Stomach (tissue), 9 donors: ENCODE measurements around the gene INVS. TPM values are rescaled to one million over a fixed set of nuclear protein-coding genes. Genes with fewer than 3 reads are reported as not detected.

ENCODE experiments used
- DNase-seq, 2 donors: peaks; one replicate each; pipeline versions ENCODE4 v3.0.0 to v3.0.0-alpha.2; 2013 to 2019
- H3K27ac ChIP-seq, 5 donors: fragments of 200-600 bp in 4 of 5; sonication (generic) in 4 of 5; one replicate each; pipeline ENCODE4 v1.5.1; 2013 to 2019; ENCODE audit warnings: mild to moderate bottlenecking in 1 of 5, moderate library complexity in 1 of 5
- H3K27me3 ChIP-seq, 3 donors: fragments of 200-600 bp; sonication (generic); one replicate each; pipeline ENCODE4 v1.5.1; 2017 to 2019; ENCODE audit warnings: mixed run types in 1 of 3
- H3K36me3 ChIP-seq, 4 donors: fragments of 200-600 bp; sonication (generic); 1 replicate in 3 of 4; 2 replicates in 1 of 4; pipeline ENCODE4 v1.5.1; 2016 to 2019
- H3K4me1 ChIP-seq, 4 donors: fragments of 200-600 bp; sonication (generic); one replicate each; pipeline ENCODE4 v1.5.1; 2016 to 2019
- H3K4me3 ChIP-seq, 4 donors: fragments of 200-600 bp; sonication (generic) in 3 of 4; one replicate each; pipeline ENCODE4 v1.5.1; 2016 to 2019; ENCODE audit warnings: mild to moderate bottlenecking in 1 of 4
- H3K9me3 ChIP-seq, 4 donors: fragments of 200-600 bp; sonication (generic); one replicate each; pipeline ENCODE4 v1.5.1; 2016 to 2019
- CTCF ChIP-seq, 7 experiments: fragments of 450-650 bp in 4 of 7; fragments of 200-600 bp in 3 of 7; sonication (generic) in 3 of 7; IDR thresholded peaks; one replicate each; pipeline ENCODE4 v1.5.1; 2016 to 2019; ENCODE audit warnings: antibody characterized with exemption in 7 of 7, control low read depth in 2 of 7, mild to moderate bottlenecking in 1 of 7
- EP300 ChIP-seq: sonication (generic); formaldehyde crosslinking; IDR thresholded peaks from one replicate; pipeline ENCODE4 v1.6.1; 2017; ENCODE audit warnings: antibody characterized with exemption
- POLR2A ChIP-seq, 4 donors: fragments of 450-650 bp; IDR thresholded peaks; one replicate each; pipeline ENCODE4 v1.6.1; 2016; ENCODE audit warnings: antibody characterized with exemption in 4 of 4, control low read depth in 2 of 4, mild to moderate bottlenecking in 1 of 4, moderate library complexity in 1 of 4
- POLR2AphosphoS5 ChIP-seq, 3 donors: sonication (generic); formaldehyde crosslinking; IDR thresholded peaks; one replicate each; pipeline ENCODE4 v1.6.1; 2016; ENCODE audit warnings: antibody characterized with exemption in 3 of 3
- WGBS, 5 donors: extraction: QIAGEN DNeasy Blood & Tissue Kit in 3 of 5; methylation state at CpG; one replicate each; pipeline versions ENCODE4 v1.1.5 to v1.1.7; 2013 to 2018; 5-methylcytosine and 5-hydroxymethylcytosine counted together
- intact Hi-C: fragments of 100-400 bp; cut with DNase I; formaldehyde crosslinking; loops from one replicate; pipeline ENCODE4 v1.15.1; 2023; ENCODE audit warnings: low total_unique reads
- polyA plus RNA-seq, 3 donors: library from polyadenylated mRNA; stranded (reverse); fragments of 200-250 nt; gene quantifications; one replicate each; pipeline ENCODE4 v1.2.3, GENCODE V29; 2013
- small RNA-seq, 4 donors: library from RNA; depleted of rRNA; stranded (forward); fragments of <200 nt; gene quantifications; one replicate each; pipeline ENCODE3, GENCODE V24; 2016
- total RNA-seq, 5 donors: library from RNA; depleted of rRNA; stranded (reverse); fragments of >200 nt; gene quantifications; one replicate each; pipeline versions ENCODE4 v1.1.0 to v1.2.3, GENCODE V29; 2014 to 2016
- donor health status: healthy with polysubstance abuse.
- donor health status: Bipolar disorder and iron deficiency.
- donor health status: healthy.

Gene INVS
- total and polyA plus RNA-seq, 8 donors = 3.1 to 54.5 (median 16.7) TPM

GRCh38 chr9:100340224-100340623 is 241.2 kb downstream of the INVS start:
- Histone ChIP-seq H3K4me1 (peaks cover 0 to 6% (median 0%) of the 10 kb centered on the region in 4 donors), H3K9me3 (no peaks in the 10 kb centered on the region), H3K27ac (no peak overlapping the region), H3K27me3 (no peaks in the 10 kb centered on the region), H3K36me3 (peaks cover 3 to 18% (median 17%) of the 10 kb centered on the region in 4 donors), H3K4me3 (no peak overlapping the region)
- no peak for DNase-seq
- intact Hi-C loops = no loop called here
- TF ChIP-seq EP300 = no peak
- no peak for TF ChIP-seq POLR2AphosphoS5 (IDR thresholded peaks at IDR 0.05)
- no peak for TF ChIP-seq POLR2A (IDR thresholded peaks at IDR 0.05)
- no peak for TF ChIP-seq CTCF (IDR thresholded peaks at IDR 0.05)
- 85 to 94% (median 92%) methylated on average over 2 of the region's 2 CpGs for WGBS, 5 donors

- Histone ChIP-seq H3K4me1 (peaks cover 0 to 6% (median 0%) of the 10 kb centered on the region in 4 donors), H3K27me3 (no peaks in the 10 kb centered on the region), H3K4me3 (no peak overlapping the region), H3K36me3 (peaks cover 3 to 34% (median 28%) of the 10 kb centered on the region in 4 donors), H3K9me3 (no peaks in the 10 kb centered on the region), H3K27ac (no peak overlapping the region)
- intact Hi-C loops = no loop called here
- DNase-seq = no peak
- TF ChIP-seq POLR2AphosphoS5 (IDR thresholded peaks at IDR 0.05) (no peak), POLR2A (IDR thresholded peaks at IDR 0.05) (no peak), EP300 (no peak), CTCF (IDR thresholded peaks at IDR 0.05) (no peak)
- 96 to 100% (median 96%) methylated on average over 3 of the region's 3 CpGs for WGBS, 5 donors
Observed at GRCh38 chr9:100341889-100342288, 242.8 kb downstream of the INVS start.

- Histone ChIP-seq H3K4me1 (peaks cover 12 to 29% (median 20%) of the 10 kb centered on the region in 4 donors), H3K27me3 (no peaks in the 10 kb centered on the region), H3K36me3 (peaks cover 0 to 23% (median 16%) of the 10 kb centered on the region in 4 donors), H3K9me3 (no peaks in the 10 kb centered on the region), H3K27ac (peak overlapping the region in 1 of 5 donors; percentile 41), H3K4me3 (no peak overlapping the region)
- 62 to 81% (median 79%) methylated on average over 3 of the region's 3 CpGs for WGBS, 5 donors
- no peak for DNase-seq
- TF ChIP-seq EP300 = no peak
- no peak for TF ChIP-seq CTCF (IDR thresholded peaks at IDR 0.05)
- no peak for TF ChIP-seq POLR2A (IDR thresholded peaks at IDR 0.05)
- TF ChIP-seq POLR2AphosphoS5 (IDR thresholded peaks at IDR 0.05) = peak in 1 of 3 donors; percentile 34
- intact Hi-C loops = no loop called here
Observed at GRCh38 chr9:100346836-100347235, 247.8 kb downstream of the INVS start.

- no peak overlapping the region for H3K4me3 ChIP-seq
- no peak for DNase-seq
- intact Hi-C loops = no loop called here
- peaks cover 0 to 21% (median 13%) of the 10 kb centered on the region in 4 donors for H3K36me3 ChIP-seq
- H3K4me1 ChIP-seq = peaks cover 13 to 39% (median 23%) of the 10 kb centered on the region in 4 donors
- H3K27ac ChIP-seq = no peak overlapping the region
- no peak for TF ChIP-seq EP300
- no peak for TF ChIP-seq CTCF (IDR thresholded peaks at IDR 0.05)
- no peak for TF ChIP-seq POLR2A (IDR thresholded peaks at IDR 0.05)
- no peak for TF ChIP-seq POLR2AphosphoS5 (IDR thresholded peaks at IDR 0.05)
- H3K27me3 ChIP-seq = no peaks in the 10 kb centered on the region
- WGBS, 5 donors = 91 to 100% (median 97%) methylated on average over 1 of the region's 1 CpG
- H3K9me3 ChIP-seq = no peaks in the 10 kb centered on the region
Observed at GRCh38 chr9:100350188-100350587, 251.1 kb downstream of the INVS start.

Small RNA genes within 50 kb of the gene (small RNA-seq; reads per million reads assigned to genes)
- gene RN7SL75P = 0 reads per million in 4 donors

Other genes with a start within 250 kb of the INVS start
- 10 to 100 TPM; 14.2 to 44.8 (median 22.8) TPM for gene STX17, start 192.6 kb upstream of the INVS start, total RNA-seq
- gene STX17, start 192.6 kb upstream of the INVS start, polyA plus RNA-seq = 10 to 100 TPM in 2 of 3 donors, 1 to 10 TPM in 1; 4.6 to 11.5 (median 10.1) TPM
- 10 to 100 TPM in 3 of 5 donors, 1 to 10 TPM in 2; 1.2 to 32.9 (median 10.7) TPM for gene ERP44, start 243 bp upstream of the INVS start, total RNA-seq
- 10 to 100 TPM in 2 of 3 donors, 1 to 10 TPM in 1; 6.9 to 17.7 (median 13.3) TPM for gene ERP44, start 243 bp upstream of the INVS start, polyA plus RNA-seq